Ishikawa (cell line): ENCODE measurements around the gene HPCAL4.

ENCODE experiments used
- CEBPB ChIP-seq: IDR thresholded peaks from 2 replicates; pipeline ENCODE4 v1.6.1; 2012
- CREB1 ChIP-seq: IDR thresholded peaks from 2 replicates; pipeline ENCODE4 v1.6.1; 2012; ENCODE audit warnings: low read depth
- EGR1 ChIP-seq: IDR thresholded peaks from 2 replicates; pipeline ENCODE4 v1.6.1; 2012
- EP300 ChIP-seq: IDR thresholded peaks from 2 replicates; pipeline ENCODE4 v1.6.1; 2012; ENCODE audit warnings: borderline replicate concordance
- FOXM1 ChIP-seq: IDR thresholded peaks from 2 replicates; pipeline ENCODE4 v1.6.1; 2012; ENCODE audit warnings: low read depth, borderline replicate concordance
- MAX ChIP-seq: IDR thresholded peaks from 2 replicates; pipeline ENCODE4 v1.6.1; 2012
- NFIC ChIP-seq: IDR thresholded peaks from 2 replicates; pipeline ENCODE4 v1.6.1; 2012
- RAD21 ChIP-seq: IDR thresholded peaks from 2 replicates; pipeline ENCODE4 v1.6.1; 2012; ENCODE audit warnings: low read depth
- REST ChIP-seq: IDR thresholded peaks from 2 replicates; pipeline ENCODE4 v1.6.1; 2012; ENCODE audit warnings: low read depth, mild to moderate bottlenecking
- TAF1 ChIP-seq: IDR thresholded peaks from 2 replicates; pipeline ENCODE4 v1.6.1; 2012; ENCODE audit warnings: low read depth, mild to moderate bottlenecking
- TCF12 ChIP-seq: IDR thresholded peaks from 2 replicates; pipeline ENCODE4 v1.6.1; 2012; ENCODE audit warnings: low read depth
- TEAD4 ChIP-seq: IDR thresholded peaks from 2 replicates; pipeline ENCODE4 v1.6.1; 2012
- USF1 ChIP-seq: IDR thresholded peaks from 2 replicates; pipeline ENCODE4 v1.6.1; 2012
- YY1 ChIP-seq: IDR thresholded peaks from 2 replicates; pipeline ENCODE4 v1.6.1; 2012; ENCODE audit warnings: low read depth
- ZBTB7A ChIP-seq: IDR thresholded peaks from 2 replicates; pipeline ENCODE4 v1.6.1; 2012; ENCODE audit warnings: low read depth

HPCAL4 gene

DNA sequence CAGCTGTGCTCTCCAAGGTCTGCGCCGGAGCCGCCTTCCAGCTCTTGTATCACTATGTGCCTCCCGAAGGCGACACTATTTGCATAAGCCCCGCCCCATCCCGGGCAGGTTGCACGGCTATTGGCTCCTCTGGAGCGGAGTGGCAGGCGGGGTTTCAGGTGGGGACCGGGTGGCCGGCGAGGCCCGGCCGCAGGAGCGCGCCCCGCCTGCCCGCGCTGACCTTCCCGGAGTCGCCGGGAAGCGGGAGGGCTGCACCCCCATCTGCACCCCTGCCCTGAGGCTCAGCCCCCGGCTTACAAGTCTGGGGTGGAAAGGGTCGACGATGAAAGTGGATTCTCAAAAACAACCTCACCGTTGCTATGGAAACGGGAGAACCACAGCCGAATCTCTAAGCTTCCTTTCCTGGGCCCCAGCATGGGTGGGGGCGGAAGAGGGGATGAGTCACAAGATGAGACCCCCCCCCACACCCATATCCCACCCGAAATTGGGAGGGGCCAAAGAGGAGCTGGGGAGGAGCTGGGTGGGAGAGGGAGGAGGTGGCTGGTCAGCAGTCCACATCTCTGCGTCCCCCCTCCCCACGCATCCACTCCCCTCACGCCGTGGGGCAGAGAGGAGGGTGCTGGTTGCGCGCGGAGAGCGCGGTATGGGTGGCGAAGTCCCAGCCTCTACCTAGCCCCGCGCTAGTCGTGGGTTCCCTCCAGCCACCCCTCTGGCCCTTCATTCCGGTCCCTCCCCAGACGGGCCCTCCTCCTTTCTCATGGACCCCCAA, at the start of gene HPCAL4:
TSS of gene HPCAL4 (minus strand) at position 51 of the 769 bp plus-strand sequence. CDS start 6,830 bp downstream, outside the sequence.
- TF ChIP-seq MAX, result 0 out of 2 replicates have a peak, but pooled peaks have one; percentile 61
- peak; percentile 65 for TF ChIP-seq REST
- peak; percentile 91 for TF ChIP-seq ZBTB7A
- TF ChIP-seq FOXM1, result no peak

GRCh38 chr1:39738622-39739366, 47.6 kb upstream of the HPCAL4 start, which contains the start of gene PPIE:
Gene PPIE, plus strand, starts transcription at chr1:39738882. Its CDS starts 19 bp downstream, at chr1:39738901.
- TF ChIP-seq CREB1, result no peak
- TF ChIP-seq TCF12, result peak; percentile 37
- TF ChIP-seq TAF1, result peak; percentile 72
- no peak for TF ChIP-seq RAD21
- peak; percentile 56; the same call in 1 of the 2 replicates for TF ChIP-seq ZBTB7A
- TF ChIP-seq TEAD4, result no peak
- TF ChIP-seq MAX, result peak; percentile 92
- peak; percentile 94 for TF ChIP-seq YY1
- peak; percentile 11; the same call in 1 of the 2 replicates for TF ChIP-seq EGR1
- no peak for TF ChIP-seq CEBPB
- TF ChIP-seq EP300, result no peak
- TF ChIP-seq USF1, result no peak
- TF ChIP-seq FOXM1, result no peak
- TF ChIP-seq NFIC, result no peak
- TF ChIP-seq REST, result no peak

GRCh38 chr1:39737546-39738169, 46.4 kb upstream of the HPCAL4 start:
- TF ChIP-seq TCF12 (no peak), MAX (no peak), EGR1 (no peak), FOXM1 (no peak), YY1 (no peak), RAD21 (no peak), CEBPB (no peak), TAF1 (no peak)

DNA sequence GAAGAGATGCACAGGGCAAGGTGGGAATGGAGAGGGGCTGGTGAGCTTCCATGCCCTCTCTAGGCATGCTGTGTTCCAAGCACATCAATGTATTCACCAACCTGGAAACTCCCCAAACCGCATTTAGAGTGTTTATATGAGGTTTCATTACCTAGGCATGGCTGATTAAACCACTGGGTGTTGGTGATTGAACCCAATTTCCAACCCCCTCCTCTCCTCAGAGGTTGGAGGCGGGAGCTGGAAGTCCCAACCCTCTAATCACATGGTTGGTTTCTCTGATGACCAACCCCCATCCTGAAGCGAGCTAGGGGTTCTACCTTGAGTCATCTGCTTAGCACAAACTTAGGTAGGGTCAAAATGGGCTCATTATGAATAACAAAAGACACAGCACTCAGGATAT, 44.5 kb upstream of the HPCAL4 start:
- no peak for TF ChIP-seq EGR1
- no peak for TF ChIP-seq TCF12
- no peak for TF ChIP-seq TEAD4
- no peak for TF ChIP-seq RAD21

GRCh38 chr1:39733161-39733560, 41.9 kb upstream of the HPCAL4 start:
- no peak for TF ChIP-seq TCF12
- TF ChIP-seq MAX, result no peak

- TF ChIP-seq EGR1, result no peak
- TF ChIP-seq YY1, result no peak
Measured at GRCh38 chr1:39732730-39733129, 41.5 kb upstream of the HPCAL4 start.
